NCI-H187 treated with DMSO at 0.1 percent for 48 hours (cell line): ENCODE results near the gene DUSP28.
"Not testable (repeated sequence)": the region's sequence is repeated elsewhere in the genome, so short reads cannot be mapped to it uniquely, and the experiment has no call there.

Experiments used
- DNase-seq: peaks from one replicate; lab custom pipeline; 2025; lab: John Stamatoyannopoulos, UW

The DUSP28 gene

GRCh38 chr2:240560480-240561324, 545 bp downstream of the DUSP28 start:
- peak; percentile 55 for DNase-seq

- DNase-seq, result no peak
Observed at GRCh38 chr2:240561325-240561971, 1.3 kb downstream of the DUSP28 start.

DNA sequence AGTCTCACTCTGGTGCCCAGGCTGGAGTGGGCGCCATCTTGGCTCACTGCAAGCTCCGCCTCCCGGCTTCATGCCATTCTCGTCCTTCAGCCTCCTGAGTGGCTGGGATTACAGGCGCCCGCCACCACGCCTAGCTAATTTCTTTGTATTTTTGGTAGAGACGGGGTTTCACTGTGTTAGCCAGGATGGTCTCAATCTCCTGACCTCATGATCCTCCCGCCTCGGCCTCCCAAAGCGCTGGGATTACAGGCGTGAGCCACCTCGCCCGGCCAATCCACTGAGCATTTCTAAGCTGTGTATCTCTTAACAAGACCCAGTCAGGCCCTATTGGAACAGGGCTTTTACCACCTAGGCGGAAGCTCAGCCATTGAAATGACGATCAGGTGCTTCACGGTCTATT, 3.1 kb downstream of the DUSP28 start:
- not testable (repeated sequence) for DNase-seq

DNA sequence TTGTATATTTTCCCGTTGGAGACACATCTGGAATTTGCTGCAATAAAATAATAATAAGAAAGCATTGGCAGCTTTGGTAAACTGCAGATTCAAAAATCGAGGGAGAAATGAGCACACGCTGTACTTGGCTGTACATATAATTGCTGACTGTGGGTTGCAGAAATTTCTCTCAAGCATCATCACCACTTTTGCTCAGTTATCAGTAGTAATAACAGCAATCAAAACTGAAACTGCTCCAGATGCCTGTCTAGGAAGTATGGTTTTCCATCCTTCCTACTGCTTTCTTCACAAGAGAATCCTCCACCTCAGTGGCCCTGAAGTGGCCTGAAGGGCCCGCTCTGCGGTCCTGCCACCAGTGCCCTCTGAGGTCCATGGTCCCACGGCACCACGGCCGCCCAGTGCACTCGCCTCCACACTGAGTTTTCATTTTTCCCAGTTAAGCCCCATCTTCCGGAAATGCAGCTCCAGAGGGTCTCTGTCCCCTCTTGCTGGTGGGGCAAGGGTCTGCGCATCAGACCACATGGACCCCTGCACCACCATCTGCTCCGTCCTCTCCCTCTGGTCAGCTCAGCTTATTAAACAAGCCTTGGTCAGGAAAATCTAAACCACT, 3.9 kb downstream of the DUSP28 start:
- no peak for DNase-seq

DNA sequence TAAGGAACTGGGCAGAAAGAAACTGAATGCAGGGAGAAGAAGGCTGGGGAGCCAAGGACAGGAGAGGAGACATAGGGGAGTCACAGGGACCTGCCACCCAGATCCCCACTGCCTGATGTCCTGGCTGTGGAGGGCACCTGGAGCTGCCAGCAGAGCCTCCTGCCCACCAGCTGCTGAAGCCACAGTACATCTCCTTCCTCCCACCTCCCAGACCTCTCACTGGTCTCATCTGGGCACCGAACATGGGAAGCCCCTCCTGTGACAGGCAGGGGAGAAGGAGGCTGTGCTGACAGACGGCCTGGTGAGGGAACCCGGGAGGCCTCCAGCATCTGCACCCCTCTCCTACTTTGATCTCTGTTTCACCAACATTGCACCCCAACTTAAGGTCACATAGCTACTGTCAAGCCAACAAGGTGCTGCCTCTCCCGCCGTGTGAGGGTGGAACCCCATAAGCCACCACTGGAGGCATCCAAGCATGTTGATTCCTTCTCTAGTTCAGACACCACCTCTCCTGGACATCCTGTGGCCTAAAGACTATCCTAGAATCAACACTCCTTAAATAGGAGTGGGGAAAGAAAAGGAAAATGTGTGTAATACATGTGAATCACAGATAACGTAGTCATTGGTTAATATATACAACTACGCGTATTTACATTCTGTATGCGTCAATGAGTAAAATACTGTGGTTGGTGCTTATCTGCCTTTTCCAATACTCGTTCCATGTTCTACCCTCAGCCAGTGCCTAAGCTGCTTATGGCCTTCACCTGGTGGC, 4.6 kb downstream of the DUSP28 start:
- no peak for DNase-seq

DNA sequence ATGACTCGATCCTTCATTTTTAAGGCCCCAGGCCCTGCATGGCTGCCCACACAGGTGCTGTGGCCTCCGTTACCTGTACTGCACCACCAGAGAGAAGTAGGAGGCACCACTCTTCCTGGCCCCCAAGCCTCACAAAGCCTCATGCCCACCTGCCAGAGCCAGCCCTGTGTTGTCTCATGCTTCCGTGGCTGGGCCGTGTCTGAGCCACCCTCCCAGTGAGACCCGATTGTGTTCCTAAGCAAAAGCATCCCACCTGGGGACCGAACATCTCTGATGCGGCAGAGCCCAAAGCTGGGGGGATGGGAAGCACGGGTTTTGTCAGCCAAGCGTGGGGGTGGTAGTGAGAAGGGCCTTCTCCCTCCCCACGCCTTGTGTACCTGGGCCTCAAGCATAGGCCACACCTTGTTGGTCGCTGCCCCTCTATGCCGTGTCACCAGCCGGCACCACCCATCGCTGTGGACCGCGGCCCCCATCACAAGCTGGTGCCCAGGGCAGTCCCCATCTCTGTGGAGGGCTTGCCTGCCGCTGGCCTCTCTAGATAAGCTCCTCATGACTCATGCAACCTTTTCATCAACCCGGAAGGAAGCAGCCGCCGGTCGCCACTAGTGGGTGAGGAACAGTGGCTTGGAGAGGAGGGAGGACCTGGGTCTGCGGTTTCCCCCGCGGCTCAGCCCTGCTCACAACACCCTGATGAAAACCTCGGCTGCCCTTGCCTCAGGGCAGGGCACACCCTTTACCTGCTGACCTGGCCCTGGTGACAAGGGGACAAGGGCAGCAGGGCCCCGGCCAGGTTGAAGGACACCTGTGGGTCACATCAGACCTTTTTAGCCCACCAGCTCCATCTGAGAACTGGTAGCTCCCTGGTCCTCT, 5.4 kb downstream of the DUSP28 start:
- no peak for DNase-seq

DNA sequence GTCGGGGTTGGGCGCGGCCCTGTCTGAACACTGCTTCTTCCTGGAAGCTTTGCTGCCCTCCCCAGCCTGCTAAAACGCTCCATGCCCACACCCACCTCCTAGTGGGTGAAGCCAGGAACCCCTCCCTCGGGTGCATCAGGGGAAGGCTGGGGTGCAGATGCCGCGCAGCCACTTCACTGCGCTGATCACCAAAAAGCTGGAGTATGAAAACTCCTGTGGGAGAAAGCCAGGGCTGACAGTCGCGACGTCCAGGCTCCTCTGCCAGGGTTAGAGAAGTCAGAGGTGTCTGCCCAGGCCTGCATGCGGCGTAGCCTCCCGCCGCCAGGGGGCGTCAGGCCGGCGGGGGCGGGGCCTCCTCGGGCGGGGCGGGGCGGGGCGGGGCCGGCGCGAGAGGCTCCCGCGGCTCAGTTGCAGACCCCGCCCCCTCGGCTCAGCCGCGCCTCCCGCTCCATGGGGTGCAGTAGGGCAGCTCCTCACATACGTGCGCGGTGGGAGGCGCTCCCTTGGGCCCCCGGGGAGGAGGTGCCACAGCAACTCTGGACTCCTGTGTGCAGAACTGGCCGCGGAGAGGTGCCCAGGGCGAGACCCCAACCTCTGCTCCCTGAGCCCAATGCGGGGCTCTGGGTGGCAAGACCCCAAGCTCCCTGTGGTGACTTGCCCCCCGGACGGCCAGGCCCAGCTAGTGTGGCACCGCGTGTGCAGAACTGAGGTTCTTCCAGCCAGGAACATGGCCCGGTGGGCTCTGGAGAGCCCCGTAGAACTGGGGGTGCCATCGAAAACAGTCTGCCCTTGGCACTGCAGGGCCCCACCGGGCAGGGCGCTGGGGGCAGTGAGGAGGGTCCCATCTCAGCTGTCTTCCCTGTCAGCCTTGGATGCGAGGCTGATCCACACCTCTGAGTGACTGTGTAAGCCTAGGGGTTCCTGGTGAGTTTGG, 6.3 kb downstream of the DUSP28 start:
- DNase-seq, result no peak

DNA sequence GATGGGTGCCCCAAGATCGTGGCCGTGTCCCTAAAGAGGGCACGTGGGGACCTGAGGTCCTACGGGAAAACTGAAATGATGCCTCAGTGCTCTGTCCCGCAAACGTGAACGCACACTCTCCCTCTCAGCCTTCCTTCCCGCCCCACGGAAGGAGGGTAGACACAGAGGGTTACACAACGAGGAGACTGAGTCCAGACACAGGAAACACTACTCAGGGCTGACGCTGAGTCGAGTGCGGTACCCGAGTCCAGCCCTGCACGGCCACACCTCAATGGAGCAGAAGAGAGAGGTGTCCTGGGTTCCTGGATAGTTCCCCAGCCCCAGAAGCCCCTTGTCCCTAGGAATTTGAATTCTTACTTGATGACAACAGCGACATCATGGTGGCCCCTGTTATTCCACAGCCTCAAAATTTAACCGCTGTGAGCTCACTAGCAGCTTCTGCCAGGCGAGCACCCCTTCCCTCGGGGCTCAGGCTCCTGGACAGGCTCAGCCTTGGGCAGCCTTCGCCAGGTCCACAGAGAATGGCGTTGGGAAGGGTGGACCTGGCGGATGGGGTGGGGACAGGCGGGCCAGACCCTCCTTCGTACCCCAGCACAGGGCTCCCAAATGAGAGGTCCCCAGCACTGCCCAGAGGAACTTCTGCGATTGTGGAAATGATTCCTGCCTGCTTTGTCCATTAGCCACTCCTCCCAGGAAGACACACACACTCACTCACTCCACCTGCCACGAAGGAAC, 7.1 kb downstream of the DUSP28 start:
- DNase-seq, result no peak

- no peak for DNase-seq
Observed at GRCh38 chr2:240567872-240568677, 7.9 kb downstream of the DUSP28 start, which contains the start of gene RNPEPL1. Gene RNPEPL1 (plus strand): TSS chr2:240568484. CDS start chr2:240568587, 103 bp downstream.

GRCh38 chr2:240568678-240569522, 8.7 kb downstream of the DUSP28 start:
- no peak for DNase-seq

GRCh38 chr2:240569523-240569997, 9.4 kb downstream of the DUSP28 start:
- no peak for DNase-seq

DNA sequence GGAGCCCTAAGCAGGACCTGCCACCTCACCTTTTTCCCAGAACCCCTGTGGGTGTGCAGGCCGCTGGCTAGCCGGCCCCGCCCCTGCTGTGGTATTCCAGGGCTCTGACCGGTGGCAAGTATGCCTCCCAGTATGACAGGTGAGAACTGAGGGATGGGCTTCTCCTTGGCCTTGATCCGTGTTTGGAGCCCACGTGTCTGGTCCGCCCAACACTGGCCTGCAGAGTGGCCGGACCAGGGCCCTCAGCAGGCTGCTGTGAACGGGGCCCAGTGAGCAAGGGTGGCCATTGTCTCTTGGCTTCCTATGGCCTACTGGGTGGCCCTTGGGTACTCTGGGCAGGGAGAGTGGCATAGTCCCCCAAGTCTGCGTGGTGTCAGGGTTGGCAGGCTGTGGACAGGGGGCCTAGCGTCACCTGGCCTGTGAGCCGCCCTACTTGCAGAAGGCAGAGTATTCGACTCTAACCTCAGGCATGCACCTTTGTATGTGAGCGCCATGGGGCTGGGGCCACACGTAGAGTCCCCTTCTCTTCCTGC, 9.9 kb downstream of the DUSP28 start:
- no peak for DNase-seq

GRCh38 chr2:240570531-240571313, 10.6 kb downstream of the DUSP28 start:
- no peak for DNase-seq

DNA sequence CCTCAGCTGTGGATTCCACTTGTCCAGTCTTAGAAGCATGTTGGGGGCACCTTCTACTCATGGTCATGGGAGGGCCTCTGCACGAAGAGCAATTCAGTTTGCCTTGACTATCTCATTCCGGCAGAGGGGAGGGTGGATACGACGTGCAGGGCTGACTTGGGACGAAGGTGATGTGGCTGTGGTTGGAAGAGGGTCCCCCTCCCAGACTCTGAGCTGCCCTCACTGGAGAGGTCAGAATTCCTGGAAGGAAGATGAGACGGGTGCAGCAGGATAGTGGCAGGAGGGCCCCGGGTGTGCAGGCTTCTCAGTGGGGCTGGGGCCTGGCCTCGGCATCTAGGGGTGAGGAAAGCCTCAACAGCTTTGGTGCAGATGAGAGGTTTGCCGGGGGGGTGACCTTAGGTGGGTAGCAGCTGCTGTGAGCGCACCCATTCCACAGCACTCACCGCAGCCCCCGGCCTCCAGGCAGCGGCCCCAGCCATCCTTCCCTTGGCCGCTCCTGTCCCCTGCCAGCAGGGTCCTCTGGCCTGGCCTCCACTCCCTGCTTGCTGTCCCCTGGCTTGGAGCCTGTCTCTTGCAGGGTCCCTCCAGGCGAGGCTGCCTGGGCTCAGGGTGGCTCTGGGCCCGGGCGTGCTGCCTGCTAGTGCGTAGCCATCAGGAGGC, 11.3 kb downstream of the DUSP28 start:
- DNase-seq, result no peak

DNA sequence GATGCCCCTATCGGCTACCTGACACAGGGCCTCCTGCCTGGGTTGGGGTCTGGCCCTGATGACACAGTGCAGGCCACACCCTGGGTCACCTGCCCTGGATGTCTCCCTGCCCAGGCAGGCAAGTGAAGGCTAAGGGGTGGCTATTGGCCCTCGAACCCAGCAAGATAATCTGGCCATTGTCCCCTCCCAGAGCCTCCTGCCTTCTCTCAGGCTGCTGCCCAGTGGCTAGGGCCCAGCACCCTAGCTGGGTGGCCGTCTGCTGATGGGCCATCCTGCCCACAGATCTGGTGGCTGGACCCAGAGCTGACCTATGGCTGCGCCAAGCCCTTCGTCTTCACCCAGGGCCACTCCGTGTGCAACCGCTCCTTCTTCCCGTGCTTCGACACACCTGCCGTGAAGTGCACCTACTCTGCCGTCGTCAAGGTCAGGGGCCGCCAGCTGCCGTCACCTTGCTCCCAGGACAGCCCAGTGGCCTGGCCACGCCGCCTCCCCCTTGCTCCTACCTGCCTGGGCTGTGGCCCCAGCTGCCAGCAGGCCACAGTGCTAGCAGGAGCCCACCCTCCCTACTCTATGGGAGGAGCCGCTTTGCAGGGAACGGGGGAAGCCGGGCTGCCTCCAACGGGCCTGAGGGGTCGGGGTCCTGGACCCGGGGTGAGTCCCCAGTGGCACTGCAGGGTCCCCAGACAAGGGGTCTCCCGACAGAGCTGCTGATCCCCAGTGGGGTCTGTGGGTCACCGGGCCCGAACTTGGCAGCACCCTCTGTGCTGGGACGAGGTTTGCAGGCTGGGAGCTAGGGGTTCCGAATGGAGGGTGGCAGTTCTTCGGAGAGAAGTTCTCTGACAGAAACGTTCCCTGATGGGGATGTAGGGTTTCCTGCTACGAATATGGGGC, 12.2 kb downstream of the DUSP28 start:
- no peak for DNase-seq
